Measurements from ENCODE around the gene TTC38.

The TTC38 gene

GRCh38 chr22:46327691-46328465 lies 60.1 kb downstream of the TTC38 start:
- DNase-seq (ENCODE audit: low read depth), result no peak
- no peak overlapping the region for H3K4me3 ChIP-seq (replicated peaks; ENCODE audit: low read depth, low read length)
- no peak for TF ChIP-seq CTCF (IDR thresholded peaks at IDR 0.05; ENCODE audit: low read length, missing control alignments)

- TF ChIP-seq CTCF (IDR thresholded peaks at IDR 0.05; ENCODE audit: low read length, missing control alignments), result no peak
- DNase-seq (ENCODE audit: low read depth), result no peak
- H3K4me3 ChIP-seq (replicated peaks; ENCODE audit: low read depth, low read length), result no peak overlapping the region
Measured at GRCh38 chr22:46328797-46329196, 61.0 kb downstream of the TTC38 start.

DNA sequence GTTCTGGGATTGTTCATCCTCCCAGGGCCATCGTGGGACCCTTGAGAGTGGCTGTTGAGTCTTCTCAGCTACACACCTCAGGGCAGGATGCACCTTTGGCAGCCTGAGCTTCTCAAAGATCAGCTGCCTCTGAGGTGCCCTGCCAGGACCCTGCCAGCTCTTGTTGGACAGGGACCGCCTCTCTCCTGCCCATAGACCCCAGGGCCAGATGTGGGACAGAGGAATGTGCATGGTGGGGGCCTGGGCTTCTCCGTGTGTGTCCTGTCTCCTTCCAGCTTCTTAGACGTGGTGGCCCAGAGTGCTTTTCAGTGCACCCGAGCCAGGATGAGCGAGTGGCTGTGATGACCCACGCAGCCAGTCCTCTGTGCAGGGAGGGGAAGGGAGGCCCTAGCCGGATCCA lies 61.8 kb downstream of the TTC38 start:
- DNase-seq (ENCODE audit: low read depth), result no peak
- TF ChIP-seq CTCF (IDR thresholded peaks at IDR 0.05; ENCODE audit: low read length, missing control alignments), result no peak
- H3K4me3 ChIP-seq (replicated peaks; ENCODE audit: low read depth, low read length), result no peak overlapping the region

- H3K4me3 ChIP-seq (replicated peaks; ENCODE audit: low read depth, low read length), result no peak overlapping the region
- DNase-seq (ENCODE audit: low read depth), result no peak
- no peak for TF ChIP-seq CTCF (IDR thresholded peaks at IDR 0.05; ENCODE audit: low read length, missing control alignments)
Measured at GRCh38 chr22:46330426-46330825, 62.6 kb downstream of the TTC38 start.

DNA sequence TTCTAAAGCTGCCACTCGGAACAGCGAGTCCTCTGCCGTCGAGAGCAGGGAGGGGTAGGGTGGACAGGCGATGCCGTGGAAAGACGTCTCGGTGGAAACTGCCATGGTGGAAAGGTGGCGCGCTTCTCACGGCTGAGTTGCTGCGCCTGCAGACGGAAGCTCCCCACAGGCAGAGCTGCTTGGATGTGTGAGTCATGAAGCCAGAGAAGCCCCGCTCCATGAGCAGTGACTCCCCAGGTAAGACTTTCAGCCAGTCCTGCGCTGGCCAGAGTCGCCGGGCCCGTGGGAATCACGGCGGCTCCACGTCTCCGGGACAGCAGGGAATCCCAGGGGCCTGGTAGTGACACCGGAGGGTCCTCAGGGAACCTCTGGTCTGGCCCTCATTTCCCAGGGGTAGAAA lies 63.7 kb downstream of the TTC38 start:
- TF ChIP-seq CTCF (IDR thresholded peaks at IDR 0.05; ENCODE audit: low read length, missing control alignments), result no peak
- H3K4me3 ChIP-seq (replicated peaks; ENCODE audit: low read depth, low read length), result no peak overlapping the region
- DNase-seq (ENCODE audit: low read depth), result no peak

DNA sequence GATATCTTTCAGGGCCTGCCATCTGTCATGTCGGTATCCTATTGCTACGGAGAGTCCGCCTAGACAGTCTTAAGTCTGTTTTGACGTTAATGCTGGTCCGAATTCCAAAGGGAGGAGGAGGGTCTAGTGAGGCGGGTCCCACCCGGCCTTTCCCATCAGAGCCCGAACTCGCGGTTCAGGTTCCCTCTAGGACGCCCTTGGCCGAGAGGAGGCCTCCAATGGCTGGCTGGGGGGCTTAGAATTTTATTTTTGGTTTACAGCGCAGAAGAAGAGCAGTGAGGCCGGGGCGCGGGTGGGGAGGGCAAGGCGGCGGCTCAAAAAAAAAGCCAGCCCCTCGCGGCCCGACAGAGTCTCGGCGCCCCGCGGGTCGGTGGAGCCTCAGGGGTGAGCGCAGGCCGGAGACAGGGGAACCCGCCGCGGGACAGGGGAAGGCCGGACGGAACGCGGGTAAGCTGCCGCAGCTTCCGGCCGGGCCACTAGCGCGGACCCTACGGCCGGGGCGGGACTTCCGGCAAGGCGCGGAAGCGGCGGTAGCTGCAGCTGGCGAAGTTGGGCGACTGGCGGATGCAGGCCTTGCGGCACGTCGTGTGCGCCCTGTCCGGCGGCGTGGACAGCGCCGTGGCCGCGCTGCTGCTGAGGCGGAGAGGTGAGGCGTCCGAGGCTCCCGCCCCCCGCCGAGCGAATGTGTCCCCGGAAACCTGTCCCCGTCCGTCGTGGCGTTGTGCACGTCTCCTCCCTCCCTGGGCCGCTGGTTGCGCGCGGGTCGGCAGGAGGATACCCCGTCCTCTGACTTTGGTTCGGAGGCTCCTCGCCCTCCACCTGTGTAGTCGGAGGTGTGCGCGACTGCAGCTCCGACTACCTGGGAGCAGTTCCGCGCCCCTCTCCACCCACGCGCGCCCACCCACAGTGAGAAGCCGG lies 67.7 kb downstream of the TTC38 start, which contains the start of gene TRMU:
TSS of gene TRMU (plus strand) at position 514 of the 918 bp plus-strand sequence. CDS start at position 565, 51 bp downstream.
- peak within 1 kb of the TSS; percentile 88 for H3K4me3 ChIP-seq (replicated peaks; ENCODE audit: low read depth, low read length)
- TF ChIP-seq CTCF (IDR thresholded peaks at IDR 0.05; ENCODE audit: low read length, missing control alignments), result no peak
- peak; percentile 89 for DNase-seq (ENCODE audit: low read depth)
